HepG2 (cell line): ENCODE measurements around the gene INO80. TPM values are rescaled to one million over a fixed set of nuclear protein-coding genes. Genes with fewer than 3 reads are reported as not detected.
A peak's percentile ranks its signal among the peaks of the same experiment; 100 is the strongest.

Source experiments
- ASH2L ChIP-seq: fragments of 300-600, 200-600 bp; sonication (generic); IDR thresholded peaks from 2 replicates; pipeline ENCODE4 v1.7.0; 2017; ENCODE audit warnings: low read depth, mild to moderate bottlenecking, moderate library complexity, mixed read lengths, low read length; ENCODE audit not compliant: insufficient read length
- CEBPB ChIP-seq: IDR thresholded peaks from 2 replicates; pipeline ENCODE4 v1.6.1; 2011; ENCODE audit warnings: low read depth, low read length, improper control_type of control experiment, borderline replicate concordance
- CHD4 ChIP-seq: fragments of 200-600 bp; sonication (generic); IDR thresholded peaks from 2 replicates; pipeline ENCODE4 v1.7.0; 2017; ENCODE audit warnings: mild to moderate bottlenecking, low read length, borderline replicate concordance
- FUBP1 ChIP-seq: sonication (generic); formaldehyde crosslinking; IDR thresholded peaks from 2 replicates; pipeline ENCODE4 v1.5.1; 2020; ENCODE audit warnings: missing genetic modification reagents, mild to moderate bottlenecking, borderline replicate concordance
- KLF6 ChIP-seq: IDR thresholded peaks from 2 replicates; pipeline ENCODE4 v1.8.0; 2016; ENCODE audit warnings: missing biosample characterization, missing genetic modification reagents
- MIXL1 ChIP-seq: IDR thresholded peaks from 2 replicates; pipeline ENCODE4 v1.6.1; 2016
- MLX ChIP-seq: IDR thresholded peaks from 2 replicates; pipeline ENCODE4 v1.6.1; 2016
- PCBP1 ChIP-seq: fragments of 200-400 bp; formaldehyde crosslinking; IDR thresholded peaks from 2 replicates; pipeline ENCODE4 v1.6.1; 2017; ENCODE audit warnings: mild to moderate bottlenecking, low read depth, low read length, borderline replicate concordance
- PITX1 ChIP-seq: sonication (generic); formaldehyde crosslinking; IDR thresholded peaks from 2 replicates; pipeline ENCODE4 v1.5.1; 2020; ENCODE audit warnings: mild to moderate bottlenecking, missing genetic modification reagents
- RBFOX2 ChIP-seq: fragments of 200-400 bp; formaldehyde crosslinking; IDR thresholded peaks from 2 replicates; pipeline ENCODE4 v1.6.1; 2017; ENCODE audit warnings: low read depth, mild to moderate bottlenecking, low read length
- SALL1 ChIP-seq: sonication (generic); formaldehyde crosslinking; IDR thresholded peaks from 2 replicates; pipeline ENCODE4 v1.8.0; 2022; ENCODE audit warnings: mild to moderate bottlenecking, missing genetic modification reagents
- SMAD3 ChIP-seq: sonication (generic); formaldehyde crosslinking; IDR thresholded peaks from 2 replicates; pipeline ENCODE4 v1.4.0; 2020; ENCODE audit warnings: missing genetic modification reagents
- SMARCE1 ChIP-seq: fragments of 450-650 bp; IDR thresholded peaks from 2 replicates; pipeline ENCODE4 v1.6.1; 2017; ENCODE audit warnings: borderline replicate concordance
- ZBTB38 ChIP-seq: sonication (generic); formaldehyde crosslinking; IDR thresholded peaks from 2 replicates; pipeline ENCODE4 v1.5.1; 2020; ENCODE audit warnings: mild to moderate bottlenecking, missing genetic modification reagents
- ZBTB4 ChIP-seq: sonication (generic); formaldehyde crosslinking; IDR thresholded peaks from 2 replicates; pipeline ENCODE4 v1.4.0; 2020; ENCODE audit warnings: missing genetic modification reagents, mild to moderate bottlenecking, borderline replicate concordance
- ZNF225 ChIP-seq: sonication (generic); formaldehyde crosslinking; IDR thresholded peaks from 2 replicates; pipeline ENCODE4 v1.4.0; 2020; ENCODE audit warnings: mild to moderate bottlenecking, missing genetic modification reagents
- ZNF232 ChIP-seq: sonication (generic); formaldehyde crosslinking; IDR thresholded peaks from 2 replicates; pipeline ENCODE4 v1.4.0; 2020; ENCODE audit warnings: missing genetic modification reagents, borderline replicate concordance
- ZNF256 ChIP-seq: sonication (generic); formaldehyde crosslinking; conservative IDR thresholded peaks from 2 replicates; pipeline ENCODE4 v1.4.0; 2020; ENCODE audit warnings: missing genetic modification reagents
- ZNF333 ChIP-seq: sonication (generic); formaldehyde crosslinking; IDR thresholded peaks from 2 replicates; pipeline ENCODE4 v1.4.0; 2020; ENCODE audit warnings: mild to moderate bottlenecking, missing genetic modification reagents, borderline replicate concordance
- ZNF468 ChIP-seq: sonication (generic); formaldehyde crosslinking; IDR thresholded peaks from 2 replicates; pipeline ENCODE4 v1.8.0; 2022; ENCODE audit warnings: mild to moderate bottlenecking, moderate library complexity, missing genetic modification reagents
- ZNF598 ChIP-seq: sonication (generic); formaldehyde crosslinking; IDR thresholded peaks from 2 replicates; pipeline ENCODE4 v1.5.1; 2020; ENCODE audit warnings: mild to moderate bottlenecking, missing genetic modification reagents, borderline replicate concordance
- ZNF672 ChIP-seq: sonication (generic); formaldehyde crosslinking; IDR thresholded peaks from 2 replicates; pipeline ENCODE4 v1.8.1; 2022; ENCODE audit warnings: missing genetic modification reagents
- ZNF709 ChIP-seq: sonication (generic); formaldehyde crosslinking; IDR thresholded peaks from 2 replicates; pipeline ENCODE4 v1.5.0; 2020; ENCODE audit warnings: mild to moderate bottlenecking, missing genetic modification reagents
- ZXDC ChIP-seq: sonication (generic); formaldehyde crosslinking; IDR thresholded peaks from 2 replicates; pipeline ENCODE4 v1.5.0; 2020; ENCODE audit warnings: mild to moderate bottlenecking, missing genetic modification reagents
- polyA plus RNA-seq, 8 experiments: library from polyadenylated mRNA; depleted of rRNA in 3 of 8; stranded (reverse) in 7 of 8; unstranded in 1 of 8; fragments of >200 nt; fragmentation: Illumina TruSeq in 4 of 8; extraction: Trizol in 4 of 8; gene quantifications; 2 replicates each; pipeline versions ENCODE4 v1.2.1 to v1.2.3, GENCODE V29; 2011 to 2016; ENCODE audit warnings: low read depth in 4 of 8, missing spikeins in 1 of 8, mixed read lengths in 1 of 8; ENCODE audit not compliant: insufficient read depth in 1 of 8
- total RNA-seq, 5 experiments: library from RNA; depleted of rRNA; stranded (reverse); fragments of >200 nt; fragmentation: Illumina TruSeq; extraction: Trizol; gene quantifications; 2 replicates each; pipeline ENCODE4 v1.2.3, GENCODE V29; 2016; ENCODE audit warnings: low read depth in 1 of 5

Gene INO80
- total and polyA plus RNA-seq, 2 of the 13 experiments (the other 11 are each of a cell fraction or from before 2014, with no cell fraction given), result 3.6 to 14.8 TPM

- no peak for TF ChIP-seq PCBP1
- TF ChIP-seq ASH2L, result no peak
- TF ChIP-seq ZNF672, result no peak
- TF ChIP-seq ZNF225, result no peak
- peak; percentile 68; the same call in 1 of the 2 replicates for TF ChIP-seq ZBTB38 (CRISPR knock-in tag)
- no peak for TF ChIP-seq ZNF709
- no peak for TF ChIP-seq RBFOX2
- TF ChIP-seq SMAD3 (CRISPR knock-in tag), result no peak
- TF ChIP-seq ZNF333 (CRISPR knock-in tag), result no peak
- TF ChIP-seq SMARCE1, result no peak
- no peak for TF ChIP-seq ZBTB4
- TF ChIP-seq MLX, result no peak
- no peak for TF ChIP-seq MIXL1 (CRISPR knock-in tag)
- no peak for TF ChIP-seq ZXDC (CRISPR knock-in tag)
- TF ChIP-seq CHD4, result no peak
- TF ChIP-seq ZNF232 (CRISPR knock-in tag), result no peak
- TF ChIP-seq ZNF468 (CRISPR knock-in tag), result no peak
- no peak for TF ChIP-seq FUBP1 (CRISPR knock-in tag)
- no peak; the same call in 1 of the 2 replicates for TF ChIP-seq ZNF598 (CRISPR knock-in tag)
- no peak for TF ChIP-seq CEBPB
- 0 out of 2 replicates have a peak, but pooled peaks have one; percentile 5 for TF ChIP-seq SALL1 (CRISPR knock-in tag)
- no peak for TF ChIP-seq ZNF256
- no peak for TF ChIP-seq PITX1 (CRISPR knock-in tag)
- no peak for TF ChIP-seq KLF6
Observed at GRCh38 chr15:40936234-40936708, 179.8 kb downstream of the INO80 start (continued).
